ENCODE data around the gene NDUFB10.

The NDUFB10 gene

DNA sequence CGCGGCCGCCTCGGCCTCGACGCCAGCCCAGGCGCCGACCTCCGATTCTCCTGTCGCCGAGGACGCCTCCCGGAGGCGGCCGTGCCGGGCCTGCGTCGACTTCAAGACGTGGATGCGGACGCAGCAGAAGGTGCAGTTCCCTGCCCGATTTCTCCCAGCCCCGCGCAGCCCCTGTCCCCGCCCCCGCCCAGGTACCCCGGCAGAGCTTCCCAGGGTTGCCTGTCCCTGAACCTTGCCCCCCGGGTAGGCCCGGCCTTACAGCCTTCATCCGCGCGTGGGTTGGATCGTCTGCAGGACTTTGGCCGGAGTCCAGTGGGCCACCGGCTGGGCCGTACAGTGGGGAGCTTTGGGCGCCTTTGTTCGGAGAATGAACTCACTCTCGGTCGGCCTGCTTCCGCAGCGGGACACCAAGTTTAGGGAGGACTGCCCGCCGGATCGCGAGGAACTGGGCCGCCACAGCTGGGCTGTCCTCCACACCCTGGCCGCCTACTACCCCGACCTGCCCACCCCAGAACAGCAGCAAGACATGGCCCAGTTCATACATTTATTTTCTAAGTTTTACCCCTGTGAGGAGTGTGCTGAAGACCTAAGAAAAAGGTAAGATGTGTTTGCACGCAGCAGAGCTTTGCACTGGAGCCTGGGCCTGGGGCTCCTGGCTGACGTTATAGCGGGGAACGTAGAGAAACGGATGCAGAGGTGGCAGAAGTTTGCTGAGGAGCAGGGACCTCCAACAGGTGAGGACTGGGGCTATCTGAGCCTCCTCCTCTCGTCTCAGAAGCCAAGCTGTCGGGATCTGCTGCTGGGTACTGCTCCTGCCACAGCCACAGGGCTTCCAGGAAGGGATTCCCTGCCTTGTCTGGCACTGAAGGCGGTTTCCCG lies 25.2 kb downstream of the NDUFB10 start:
- no peak for DNase-seq (ENCODE audit: low read depth)

GRCh38 chr16:1985466-1986150 lies 26.3 kb downstream of the NDUFB10 start:
- no peak for DNase-seq (ENCODE audit: low read depth)

DNA sequence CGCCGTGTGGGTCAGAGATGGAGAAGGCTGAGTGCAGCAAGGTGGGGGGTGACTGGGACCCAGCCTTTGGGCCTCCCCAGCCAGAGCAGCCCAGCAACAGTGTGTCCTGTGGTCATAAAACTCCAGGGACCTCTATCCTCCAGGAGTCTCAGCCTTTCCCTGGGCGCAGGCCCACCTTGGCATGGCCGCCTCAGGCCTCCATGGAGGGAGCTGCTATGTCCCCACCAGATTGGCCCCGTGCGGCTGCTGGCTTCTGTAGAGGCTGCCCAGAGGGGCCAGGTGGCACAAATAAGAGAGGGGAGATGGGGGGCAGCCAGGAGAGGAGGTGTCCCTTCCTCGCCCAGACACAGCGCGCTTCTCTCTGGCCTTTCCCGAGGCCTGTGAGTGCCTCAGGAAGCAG lies 27.9 kb downstream of the NDUFB10 start:
- no peak for DNase-seq (ENCODE audit: low read depth)

- DNase-seq (ENCODE audit: low read depth): no peak
Observed at GRCh38 chr16:1989209-1990100, 30.1 kb downstream of the NDUFB10 start, which contains the start of gene SYNGR3. Gene SYNGR3 (plus strand): TSS chr16:1989970. CDS start chr16:1990103, 133 bp downstream.

GRCh38 chr16:1990101-1990350 lies 30.7 kb downstream of the NDUFB10 start:
- no peak for DNase-seq (ENCODE audit: low read depth)

DNA sequence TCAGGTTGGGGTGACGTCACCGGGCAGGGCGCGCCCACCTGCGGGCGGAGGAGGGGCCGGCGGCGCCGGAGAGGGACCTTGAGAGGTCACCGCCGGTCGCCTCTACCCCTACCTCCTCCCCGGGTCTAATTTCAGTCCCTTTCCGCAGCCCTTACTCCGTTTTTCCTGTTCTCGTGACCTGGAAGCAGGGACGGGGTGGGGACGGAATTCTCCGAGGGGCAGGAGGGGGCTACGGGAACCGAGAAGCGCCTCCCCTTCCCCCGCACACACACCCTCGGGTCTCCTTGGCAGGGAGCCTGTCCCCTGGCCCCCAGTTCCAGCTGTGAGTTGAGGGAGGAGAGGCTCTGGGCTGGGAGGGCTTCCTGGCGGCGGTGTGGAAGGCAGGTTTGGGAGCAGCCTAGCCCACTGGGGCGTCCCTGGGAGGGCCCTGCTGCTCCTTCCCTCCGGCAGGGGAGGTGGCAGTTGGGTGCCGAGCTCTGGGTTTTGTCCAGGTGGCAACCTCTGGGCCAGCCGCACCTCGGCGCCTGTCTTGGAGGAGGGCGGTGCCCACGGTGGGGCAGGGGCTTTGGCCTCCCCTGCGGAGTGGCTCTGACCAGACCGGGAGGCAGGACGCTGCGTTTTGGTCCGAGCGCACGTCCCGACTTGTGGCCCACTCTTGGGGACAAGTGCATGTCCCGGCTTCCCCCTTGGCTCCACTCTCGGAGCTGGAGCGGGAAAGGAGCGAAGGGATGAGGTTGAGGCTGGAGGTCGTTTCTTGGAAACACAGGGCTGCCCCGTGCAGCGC lies 31.2 kb downstream of the NDUFB10 start:
- no peak for DNase-seq (ENCODE audit: low read depth)

GRCh38 chr16:1991135-1991551 lies 31.8 kb downstream of the NDUFB10 start:
- no peak for DNase-seq (ENCODE audit: low read depth)

DNA sequence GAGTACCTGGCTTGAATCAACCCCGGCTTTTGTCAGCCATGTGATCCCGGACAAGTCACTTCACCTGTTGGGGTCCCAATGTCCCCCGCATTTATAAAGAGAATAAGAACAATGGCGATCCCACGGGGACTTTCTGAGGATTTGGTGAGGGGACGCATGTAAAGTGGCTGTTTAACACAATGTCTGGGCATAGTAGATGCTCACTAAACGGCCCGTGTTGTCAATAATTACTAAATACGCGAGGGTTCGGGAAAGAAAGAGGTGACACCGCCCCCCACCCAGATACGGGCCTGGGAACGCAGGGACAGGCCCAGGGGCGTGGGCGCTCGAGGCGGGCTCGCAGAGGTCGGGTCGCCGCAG lies 32.2 kb downstream of the NDUFB10 start:
- no peak for DNase-seq (ENCODE audit: low read depth)

GRCh38 chr16:1991948-1992703 lies 32.8 kb downstream of the NDUFB10 start:
- peak; percentile 96 for DNase-seq (ENCODE audit: low read depth)

DNA sequence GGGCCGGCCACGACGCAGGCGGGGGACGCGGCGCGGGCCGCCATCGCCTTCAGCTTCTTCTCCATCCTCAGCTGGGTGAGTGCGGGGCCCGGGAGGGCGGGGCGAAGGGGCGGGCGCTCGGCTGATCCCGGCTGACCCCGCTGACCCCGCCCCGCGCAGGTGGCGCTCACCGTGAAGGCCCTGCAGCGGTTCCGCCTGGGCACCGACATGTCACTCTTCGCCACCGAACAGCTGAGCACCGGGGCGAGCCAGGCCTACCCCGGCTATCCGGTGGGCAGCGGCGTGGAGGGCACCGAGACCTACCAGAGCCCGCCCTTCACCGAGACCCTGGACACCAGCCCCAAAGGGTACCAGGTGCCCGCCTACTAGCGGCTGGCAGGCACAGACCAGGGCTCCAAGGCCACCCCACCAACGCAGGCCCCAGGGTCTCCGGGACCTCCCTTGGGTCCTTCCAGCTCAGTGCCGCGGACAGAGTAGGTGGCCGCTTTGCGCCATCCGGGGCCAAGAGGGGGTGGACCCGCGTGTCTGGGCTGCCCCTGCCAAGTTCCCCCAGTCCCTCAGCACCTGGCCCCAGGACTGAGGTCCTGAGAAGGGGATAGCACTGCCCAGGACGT lies 33.5 kb downstream of the NDUFB10 start:
- no peak for DNase-seq (ENCODE audit: low read depth)

DNA sequence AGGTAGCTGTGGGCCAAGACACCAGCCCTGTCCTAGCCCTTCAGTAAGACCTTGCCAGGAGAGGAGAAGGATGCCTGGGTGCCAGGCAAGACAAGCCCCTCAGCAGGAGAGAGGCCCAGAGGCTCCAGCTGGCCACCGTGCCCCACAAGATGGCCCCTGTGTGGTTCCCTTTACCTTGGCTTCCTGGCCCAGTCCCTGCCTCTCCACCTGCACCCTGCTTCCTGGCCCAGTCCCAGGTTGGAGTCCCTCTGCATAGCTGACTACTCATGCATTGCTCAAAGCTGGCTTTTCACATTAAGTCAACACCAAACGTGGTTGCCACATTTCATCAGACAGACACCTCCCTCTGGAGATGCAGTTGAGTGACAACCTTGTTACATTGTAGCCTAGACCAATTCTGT lies 34.4 kb downstream of the NDUFB10 start:
- DNase-seq (ENCODE audit: low read depth): no peak

DNA sequence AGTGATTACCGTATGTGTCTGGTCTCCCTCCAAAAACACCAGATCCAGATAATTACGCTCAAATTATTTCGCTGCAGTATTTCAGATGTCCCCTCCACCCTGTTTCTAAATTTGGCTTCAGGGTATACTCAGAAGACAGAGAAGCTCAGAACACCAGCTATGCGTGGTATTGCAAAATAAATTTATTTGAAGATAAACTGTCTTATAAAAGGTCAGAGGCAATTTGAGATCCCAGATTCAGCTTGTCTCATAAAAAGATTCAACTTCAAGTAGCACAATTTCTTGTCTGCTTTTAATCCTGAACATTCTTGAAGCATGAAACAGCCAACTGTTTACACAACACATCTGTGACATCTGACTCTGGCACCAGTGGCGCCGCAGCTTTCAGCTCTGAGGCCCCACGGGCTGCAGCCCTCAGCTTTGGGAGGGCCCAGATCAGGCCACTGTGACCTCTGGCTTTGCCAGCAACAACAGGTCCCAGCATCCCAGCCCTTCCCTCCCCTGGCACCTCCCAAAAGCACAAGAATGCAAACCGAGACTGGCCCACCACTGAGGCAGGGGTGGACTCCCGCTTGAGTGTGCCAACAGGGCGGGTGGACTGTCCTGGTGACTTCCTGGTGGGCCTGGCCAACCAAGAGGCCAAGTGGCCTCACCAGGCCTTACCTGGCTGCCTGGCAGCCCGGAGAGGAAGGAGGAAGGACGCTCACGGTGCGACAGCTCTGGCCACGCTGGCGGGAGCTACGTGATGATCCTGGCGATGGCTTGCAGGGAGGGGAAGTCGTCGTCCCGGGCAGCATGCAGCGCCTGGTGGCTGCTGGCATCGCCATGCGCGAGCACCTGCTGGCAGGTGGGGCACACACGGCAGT lies 38.4 kb downstream of the NDUFB10 start:
- no peak for DNase-seq (ENCODE audit: low read depth)

- no peak for DNase-seq (ENCODE audit: low read depth)
Observed at GRCh38 chr16:1998360-1998835, 39.1 kb downstream of the NDUFB10 start.

- DNase-seq (ENCODE audit: low read depth): no peak
Observed at GRCh38 chr16:1998852-1999801, 39.8 kb downstream of the NDUFB10 start.

- no peak for DNase-seq (ENCODE audit: low read depth)
Observed at GRCh38 chr16:1999866-2000514, 40.7 kb downstream of the NDUFB10 start.

DNA sequence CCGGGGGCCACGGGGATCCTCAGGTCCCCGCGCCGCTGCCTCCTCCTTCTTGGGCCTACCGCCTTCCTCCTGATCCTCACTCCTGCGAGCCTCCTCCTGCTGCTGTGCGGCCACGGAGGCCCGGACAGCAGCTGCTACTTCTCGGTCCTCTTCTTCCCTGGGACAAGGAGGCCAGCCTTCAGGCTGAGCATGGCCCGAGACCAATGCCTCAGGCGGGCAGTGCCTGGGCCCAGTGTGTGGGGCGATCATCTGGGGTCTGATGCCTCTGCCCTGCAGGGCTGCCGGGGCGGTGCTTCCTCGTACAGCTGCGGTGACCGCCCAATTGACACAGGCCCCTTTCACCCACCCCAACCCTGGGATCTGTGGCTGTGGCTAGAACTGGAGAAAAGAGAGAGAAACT lies 41.7 kb downstream of the NDUFB10 start:
- DNase-seq (ENCODE audit: low read depth): no peak

GRCh38 chr16:2001456-2002355 lies 42.4 kb downstream of the NDUFB10 start:
- DNase-seq (ENCODE audit: low read depth): no peak

All from activated T-cell treated with anti-CD3 and anti-CD28 coated beads for 48 hours (primary cell).